Endothelial cell of umbilical vein (primary cell): Measurements from ENCODE around the gene IQGAP2. TPM values are rescaled to one million over a fixed set of nuclear protein-coding genes. Genes with fewer than 3 reads are reported as not detected.

ENCODE experiments used
- BruUV-seq: library from RNA; stranded (reverse); fragments of 400-500 nt; replicated peaks from 2 replicates; lab custom pipeline; 2021; lab: Mats Ljungman, UMichigan
- CTCF ChIA-PET: fragments of 300-600, 350-600 bp; sonication (Branson Sonifier 250); formaldehyde crosslinking; loops from one replicate; lab custom pipeline; 2021; ENCODE audit warnings: antibody characterized with exemption, inconsistent platforms; lab: Charles Lee
- POLR2A ChIA-PET: fragments of 300-600, 350-600 bp; sonication (Branson Sonifier 250); formaldehyde crosslinking; loops from one replicate; lab custom pipeline; 2021; ENCODE audit warnings: antibody characterized with exemption, inconsistent platforms; lab: Charles Lee
- DNase-seq: peaks from one replicate; pipeline ENCODE4 v3.0.0-alpha.2; 2011; ENCODE audit warnings: low read depth, low spot score
- FAIRE-seq: peaks from 2 replicates; lab custom pipeline; 2011; peaks lifted over from hg19 to GRCh38; lab: Jason Lieb, UNC
- H2AFZ ChIP-seq: 2 replicates; pipeline ENCODE4 v1.6.0; 2012; ENCODE audit warnings: low read depth, low read length, control low read depth, inconsistent platforms
- H3K27ac ChIP-seq: 2 replicates; pipeline ENCODE4 v1.5.1; 2011; ENCODE audit warnings: low read depth, mild to moderate bottlenecking, control low read depth, low read length, moderate library complexity; ENCODE audit not compliant: insufficient read depth
- H3K27me3 ChIP-seq, 2 experiments: 2 replicates each; pipeline versions ENCODE4 v1.6.0 to v1.6.1; 2011; ENCODE audit warnings: low read length in 2 of 2, mixed read lengths in 1 of 2; ENCODE audit not compliant: control insufficient read depth in 2 of 2, insufficient read depth in 2 of 2
- H3K36me3 ChIP-seq, 2 experiments: 2 replicates in 1 of 2; 3 replicates in 1 of 2; pipeline ENCODE4 v1.5.1; 2011; ENCODE audit warnings: low read length in 2 of 2, mild to moderate bottlenecking in 1 of 2, moderate library complexity in 1 of 2; ENCODE audit not compliant: control insufficient read depth in 2 of 2, insufficient read depth in 2 of 2; ENCODE audit errors: extremely low read depth in 1 of 2
- H3K4me1 ChIP-seq: 3 replicates; pipeline ENCODE4 v1.5.1; 2011; ENCODE audit warnings: mild to moderate bottlenecking, low read length; ENCODE audit not compliant: control insufficient read depth, insufficient read depth; ENCODE audit errors: extremely low read depth
- H3K4me2 ChIP-seq: 2 replicates; pipeline ENCODE4 v1.6.1; 2011; ENCODE audit warnings: low read length, control low read depth, mixed read lengths; ENCODE audit not compliant: insufficient read depth
- H3K4me3 ChIP-seq, 3 experiments: fragments of 200-600 bp in 1 of 3; sonication (generic), shearing (Covaris generic) in 1 of 3; replicated peaks in 1 of 3; 2 replicates each; pipeline ENCODE4 v1.5.1; 2011 to 2016; ENCODE audit warnings: control low read depth in 3 of 3, low read length in 3 of 3, mild to moderate bottlenecking in 2 of 3, inconsistent platforms in 1 of 3, low read depth in 1 of 3, moderate library complexity in 1 of 3; ENCODE audit not compliant: insufficient read depth in 1 of 3
- H3K79me2 ChIP-seq: 2 replicates; pipeline ENCODE4 v1.6.0; 2012; ENCODE audit warnings: low read length, inconsistent platforms; ENCODE audit not compliant: control insufficient read depth, insufficient read depth
- H3K9ac ChIP-seq: replicated peaks from 2 replicates; pipeline ENCODE3; 2011; ENCODE audit warnings: low read length, control low read depth; ENCODE audit not compliant: insufficient read depth; ENCODE audit errors: extremely low read depth
- H3K9me1 ChIP-seq: replicated peaks from 3 replicates; pipeline ENCODE4 v1.6.0; 2011; ENCODE audit warnings: mild to moderate bottlenecking, low read length; ENCODE audit not compliant: control insufficient read depth, insufficient read depth; ENCODE audit errors: extremely low read depth
- H3K9me3 ChIP-seq: replicated peaks from 2 replicates; pipeline ENCODE4 v1.5.1; 2012; ENCODE audit warnings: low read length, inconsistent platforms; ENCODE audit not compliant: control insufficient read depth, insufficient read depth
- H4K20me1 ChIP-seq: replicated peaks from 2 replicates; pipeline ENCODE3; 2011; ENCODE audit warnings: mild to moderate bottlenecking, low read length; ENCODE audit not compliant: control insufficient read depth, insufficient read depth; ENCODE audit errors: extremely low read depth
- CTCF ChIP-seq, 2 donors: IDR thresholded peaks; 1 replicate in 1 of 2; 2 replicates in 1 of 2; pipeline ENCODE4 v1.5.1; 2011; ENCODE audit warnings: low read length in 2 of 2, mild to moderate bottlenecking in 2 of 2, moderate library complexity in 2 of 2, control low read depth in 1 of 2, inconsistent platforms in 1 of 2, low read depth in 1 of 2; ENCODE audit not compliant: insufficient read depth in 1 of 2; ENCODE audit errors: extremely low read depth in 1 of 2
- EZH2 ChIP-seq: IDR thresholded peaks from 2 replicates; pipeline ENCODE4 v1.6.1; 2012; ENCODE audit warnings: borderline replicate concordance, low read depth, mild to moderate bottlenecking, moderate library complexity, low read length, inconsistent platforms; ENCODE audit not compliant: severe bottlenecking
- FOS ChIP-seq: IDR thresholded peaks from 2 replicates; pipeline ENCODE4 v1.6.1; 2011; ENCODE audit warnings: mild to moderate bottlenecking, low read length, moderate library complexity, borderline replicate concordance; ENCODE audit not compliant: insufficient read depth
- GATA2 ChIP-seq: IDR thresholded peaks from 2 replicates; pipeline ENCODE4 v1.7.0; 2011; ENCODE audit warnings: low read depth, mild to moderate bottlenecking, moderate library complexity, mixed read lengths, low read length; ENCODE audit not compliant: insufficient read length, insufficient read depth
- JUN ChIP-seq: IDR thresholded peaks from 2 replicates; pipeline ENCODE4 v1.6.1; 2011; ENCODE audit warnings: borderline replicate concordance, low read depth; ENCODE audit not compliant: insufficient read length, insufficient read depth
- MAX ChIP-seq: IDR thresholded peaks from 2 replicates; pipeline ENCODE4 v1.6.1; 2011; ENCODE audit not compliant: insufficient read depth, insufficient read length
- MYC ChIP-seq: IDR thresholded peaks from one replicate; pipeline ENCODE4 v1.6.1; 2011; ENCODE audit warnings: mild to moderate bottlenecking, low read depth, low read length
- POLR2A ChIP-seq: IDR thresholded peaks from 2 replicates; pipeline ENCODE4 v1.6.1; 2012; ENCODE audit warnings: low read depth, mild to moderate bottlenecking, control low read depth, low read length
- POLR2AphosphoS5 ChIP-seq: IDR thresholded peaks from 2 replicates; pipeline ENCODE4 v1.6.1; 2012; ENCODE audit warnings: low read depth, mild to moderate bottlenecking, control low read depth, low read length, moderate library complexity; ENCODE audit not compliant: insufficient read depth
- dilution Hi-C: fragments of 300-500 bp; cut with MboI; formaldehyde crosslinking; loops from one replicate; pipeline ENCODE4 v1.15.0; 2019; ENCODE audit warnings: low sequenced_read_pairs; ENCODE audit not compliant: extremely low pct_ligation_motif_present
- intact Hi-C: fragments of 100-400 bp; cut with micrococcal nuclease; formaldehyde crosslinking; loops from one replicate; pipeline ENCODE4 v1.10.0; 2022
- polyA plus RNA-seq, 4 experiments: library from polyadenylated mRNA; depleted of rRNA in 3 of 4; stranded (reverse) in 3 of 4; unstranded in 1 of 4; fragments of >200 nt; gene quantifications; 2 replicates each; pipeline versions ENCODE4 v1.2.1 to v1.2.3, GENCODE V29; 2011 to 2012; ENCODE audit warnings: missing spikeins in 1 of 4
- total RNA-seq: library from RNA; stranded (reverse); gene quantifications from 2 replicates; pipeline ENCODE4 v1.2.3, GENCODE V29; 2021

The IQGAP2 gene
- total and polyA plus RNA-seq, 2 donors (not counting 3 experiments of a cell fraction or from before 2014, with no cell fraction given), result 4.5 to 4.7 TPM

GRCh38 chr5:76487821-76488220, 84.7 kb downstream of the IQGAP2 start:
- no peaks in the 10 kb centered on the region for H3K36me3 ChIP-seq
- H3K9me1 ChIP-seq, result no peaks in the 10 kb centered on the region
- peaks cover 0 to 2% of the 10 kb centered on the region in 2 experiments for H3K27me3 ChIP-seq
- DNase-seq (no peak), FAIRE-seq (no peak)
- H3K9me3 ChIP-seq, result no peaks in the 10 kb centered on the region
- no peaks in the 10 kb centered on the region for H3K4me1 ChIP-seq
- dilution Hi-C loops, result no loop called here
- no peaks in the 10 kb centered on the region for H3K79me2 ChIP-seq
- ChIA-PET CTCF (no interaction called here), POLR2A (no interaction called here)
- no peak overlapping the region for H3K4me2 ChIP-seq
- H2AFZ ChIP-seq, result no peak overlapping the region
- H4K20me1 ChIP-seq, result no peaks in the 10 kb centered on the region
- H3K27ac ChIP-seq, result no peak overlapping the region
- BruUV-seq, result no TSS peak
- H3K4me3 ChIP-seq, result no peak overlapping the region
- intact Hi-C loops, result no loop called here
- TF ChIP-seq MAX (no peak), JUN (no peak), FOS (no peak), EZH2 (no peak), GATA2 (no peak), CTCF (IDR thresholded peaks at IDR 0.05; ENCODE audit: extremely low read depth in 1 of 2, insufficient read depth in 1 of 2, low read depth in 1 of 2, low read length in 2 of 2) (no peak), MYC (no peak), POLR2AphosphoS5 (no peak), POLR2A (no peak)
- H3K9ac ChIP-seq, result no peak overlapping the region
